Spleen (tissue), 7 donors: ENCODE measurements around the gene CRKL.

Experiments used
- CTCF ChIP-seq, 11 experiments: fragments of 200-600 bp in 7 of 11; fragments of 450-650 bp in 4 of 11; sonication (generic) in 4 of 11; IDR thresholded peaks in 8 of 11; conservative IDR thresholded peaks in 3 of 11; 1 replicate in 7 of 11; 2 replicates in 4 of 11; pipeline versions ENCODE4 v1.4.0 to v1.8.0; 2016 to 2021; ENCODE audit warnings: antibody characterized with exemption in 11 of 11, inconsistent platforms in 4 of 11, mild to moderate bottlenecking in 1 of 11
- POLR2A ChIP-seq, 3 donors: fragments of 450-650 bp; IDR thresholded peaks; one replicate each; pipeline ENCODE4 v1.5.1; 2017; ENCODE audit warnings: antibody characterized with exemption in 3 of 3, mild to moderate bottlenecking in 1 of 3
- POLR2AphosphoS5 ChIP-seq, 3 donors: sonication (generic); formaldehyde crosslinking; IDR thresholded peaks; one replicate each; pipeline ENCODE4 v1.5.1; 2017; ENCODE audit warnings: antibody characterized with exemption in 3 of 3
- donor health status: DM: no; HTN: no; CAD: no; lungs with moderate emphysema.
- donor health status: DM: no; HTN: no; CAD: no.
- donor health status: DM: no; HTN: no; CAD: no.

- TF ChIP-seq CTCF (IDR thresholded peaks at IDR 0.05 in 8 of 11, conservative IDR thresholded peaks at IDR 0.05 in 3 of 11) (no peak), POLR2AphosphoS5 (IDR thresholded peaks at IDR 0.05) (no peak), POLR2A (IDR thresholded peaks at IDR 0.05) (no peak)
Measured at GRCh38 chr22:20943104-20943933, 26.1 kb downstream of the CRKL start.
